ENCODE data around the gene IGF2R.

Gene IGF2R

DNA sequence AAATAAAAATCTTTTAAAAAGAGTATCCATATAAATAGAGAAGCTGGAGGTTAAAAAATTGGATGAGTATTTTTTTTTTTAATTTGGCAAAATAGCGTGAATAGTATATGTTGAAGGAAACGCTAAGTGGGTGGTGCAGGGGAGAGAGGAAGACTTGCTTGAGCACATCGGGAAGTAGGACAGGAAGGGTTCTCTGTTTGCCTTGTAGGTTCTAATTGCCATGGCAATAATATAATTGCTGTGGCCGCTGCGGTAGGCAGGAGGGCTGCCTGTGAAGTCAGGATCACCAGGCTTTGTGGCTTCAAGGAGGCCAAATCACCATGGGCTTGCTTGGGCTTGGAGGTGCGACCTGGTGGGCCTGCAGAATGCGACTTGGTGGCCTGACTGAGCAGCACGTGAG, 35.1 kb downstream of the IGF2R start:
- H3K27me3 ChIP-seq (ENCODE audit: low read depth), result no peaks in the 10 kb centered on the region
- H3K4me3 ChIP-seq, result no peak overlapping the region
- peaks cover 3% of the 10 kb centered on the region; the same call in 1 of the 2 replicates for H3K4me1 ChIP-seq
- H3K9me3 ChIP-seq, result no peaks in the 10 kb centered on the region; the same call in 1 of the 2 replicates
- no peak for DNase-seq (ENCODE audit: low spot score in 2 of 2)
- in situ Hi-C loops (cut with MboI; ENCODE audit: low sequenced_read_pairs), result no loop called here
- H3K36me3 ChIP-seq (replicated peaks), result peaks cover 2% of the 10 kb centered on the region; the same call in 1 of the 2 replicates

DNA sequence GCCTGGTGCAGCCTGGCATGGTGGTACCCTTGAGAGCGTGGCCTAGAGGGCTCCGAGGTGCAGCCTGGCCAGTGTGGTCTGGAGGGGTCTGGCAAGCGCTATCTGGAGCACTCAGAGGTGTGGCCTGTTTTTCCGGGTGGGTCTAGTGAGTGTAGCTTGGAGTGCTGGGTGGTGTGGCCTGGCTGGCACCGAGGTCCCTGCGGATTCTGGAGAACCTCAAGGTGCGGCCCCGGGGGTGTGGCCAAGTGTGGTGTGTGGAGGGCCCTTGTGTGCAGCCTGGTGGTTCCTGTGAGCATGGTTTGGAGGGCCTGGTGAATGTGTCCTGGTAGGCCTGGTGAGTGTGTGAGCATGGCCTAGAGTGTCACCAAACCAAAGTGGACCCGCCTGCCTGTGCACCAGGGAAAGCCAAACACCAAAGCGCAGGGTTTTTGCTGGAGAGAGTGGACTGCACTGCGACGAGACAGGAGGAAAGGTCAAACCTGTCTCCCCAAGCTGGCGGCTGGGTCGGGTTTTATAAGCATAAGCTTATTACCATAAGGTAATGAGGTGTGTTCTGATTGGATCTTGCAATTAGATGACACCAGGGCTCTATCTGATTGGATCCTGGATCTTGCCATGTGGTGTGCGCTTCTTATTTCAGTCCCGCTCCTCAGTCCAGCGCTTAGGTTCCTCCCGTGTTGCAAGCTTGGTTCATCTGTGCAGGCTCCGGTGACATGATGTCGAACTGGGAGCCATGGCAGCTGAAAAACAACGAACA, 35.7 kb downstream of the IGF2R start:
- H3K27me3 ChIP-seq (ENCODE audit: low read depth), result no peaks in the 10 kb centered on the region
- peaks cover 3% of the 10 kb centered on the region; the same call in 1 of the 2 replicates for H3K4me1 ChIP-seq
- in situ Hi-C loops (cut with MboI; ENCODE audit: low sequenced_read_pairs), result no loop called here
- H3K4me3 ChIP-seq, result no peak overlapping the region
- no peaks in the 10 kb centered on the region; the same call in 1 of the 2 replicates for H3K36me3 ChIP-seq (replicated peaks)
- H3K9me3 ChIP-seq, result no peaks in the 10 kb centered on the region; the same call in 1 of the 2 replicates
- DNase-seq (ENCODE audit: low spot score in 2 of 2), result no peak

DNA sequence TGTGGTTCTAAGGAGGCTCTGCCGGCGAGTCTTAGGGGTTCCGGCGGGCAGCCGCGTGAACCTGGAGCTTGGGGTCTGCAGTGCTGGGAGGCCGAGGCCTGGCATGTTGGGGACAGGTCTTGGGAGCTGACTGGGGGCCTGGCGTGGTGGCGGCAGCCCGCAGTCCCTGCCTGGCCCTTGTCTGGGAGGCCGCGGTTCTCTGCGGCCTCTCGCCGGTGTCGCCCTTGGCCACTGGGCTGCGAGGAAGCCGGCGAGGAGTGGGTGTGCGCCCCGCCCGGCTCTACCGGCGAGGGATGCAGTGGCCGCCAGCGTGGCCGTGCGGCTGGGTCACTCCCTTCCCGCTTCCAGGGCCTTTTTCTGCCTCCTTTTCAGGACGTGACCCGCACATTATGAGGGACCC, 36.3 kb downstream of the IGF2R start:
- H3K4me3 ChIP-seq, result no peak overlapping the region
- in situ Hi-C loops (cut with MboI; ENCODE audit: low sequenced_read_pairs), result no loop called here

DNA sequence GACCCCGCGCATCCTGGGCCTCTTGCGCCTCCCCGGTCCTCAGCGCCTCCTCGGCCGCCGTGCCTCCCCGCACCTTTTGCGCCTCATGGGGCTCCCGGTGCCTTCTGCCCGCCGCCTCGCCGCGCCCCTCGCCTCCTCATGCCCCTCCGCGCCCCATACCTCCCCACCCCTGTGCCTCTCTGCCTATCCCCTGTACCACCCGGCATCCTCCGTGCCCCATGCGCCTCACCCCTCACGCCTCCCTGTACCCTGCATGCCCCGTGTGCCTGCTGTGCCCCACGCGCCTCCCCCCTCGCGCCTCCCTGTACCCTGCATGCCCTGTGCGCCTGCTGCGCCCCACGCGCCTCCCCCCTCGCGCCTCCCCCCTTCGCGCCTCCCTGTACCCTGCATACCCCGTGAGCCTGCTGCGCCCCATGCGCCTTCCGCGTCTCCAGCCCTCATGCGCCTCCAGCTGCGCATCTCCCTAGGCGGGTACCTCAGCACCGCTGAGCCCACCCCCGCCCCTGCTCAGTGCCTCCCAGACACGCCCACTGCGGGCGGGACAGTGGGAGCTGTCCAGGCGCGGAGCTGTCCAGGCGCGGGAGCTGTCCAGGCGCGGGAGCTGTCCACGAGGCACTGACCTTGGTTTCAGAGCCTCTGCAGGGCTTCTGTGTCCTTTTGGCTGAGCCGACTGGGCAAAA, 37.1 kb downstream of the IGF2R start:
- DNase-seq (ENCODE audit: low spot score in 2 of 2), result no peak
- no peaks in the 10 kb centered on the region; the same call in 1 of the 2 replicates for H3K9me3 ChIP-seq
- peaks cover 3% of the 10 kb centered on the region; the same call in 1 of the 2 replicates for H3K4me1 ChIP-seq
- no peaks in the 10 kb centered on the region for H3K27me3 ChIP-seq (ENCODE audit: low read depth)
- H3K36me3 ChIP-seq (replicated peaks), result peaks cover 9% of the 10 kb centered on the region
- no peak overlapping the region for H3K4me3 ChIP-seq
- in situ Hi-C loops (cut with MboI; ENCODE audit: low sequenced_read_pairs), result no loop called here

More for the DNA sequence above, 36.3 kb downstream of the IGF2R start:
- peaks cover 3% of the 10 kb centered on the region; the same call in 1 of the 2 replicates for H3K4me1 ChIP-seq
- no peaks in the 10 kb centered on the region for H3K27me3 ChIP-seq (ENCODE audit: low read depth)
- H3K36me3 ChIP-seq (replicated peaks), result peaks cover 3% of the 10 kb centered on the region
- DNase-seq (ENCODE audit: low spot score in 2 of 2), result no peak
- H3K9me3 ChIP-seq, result no peaks in the 10 kb centered on the region; the same call in 1 of the 2 replicates

DNA sequence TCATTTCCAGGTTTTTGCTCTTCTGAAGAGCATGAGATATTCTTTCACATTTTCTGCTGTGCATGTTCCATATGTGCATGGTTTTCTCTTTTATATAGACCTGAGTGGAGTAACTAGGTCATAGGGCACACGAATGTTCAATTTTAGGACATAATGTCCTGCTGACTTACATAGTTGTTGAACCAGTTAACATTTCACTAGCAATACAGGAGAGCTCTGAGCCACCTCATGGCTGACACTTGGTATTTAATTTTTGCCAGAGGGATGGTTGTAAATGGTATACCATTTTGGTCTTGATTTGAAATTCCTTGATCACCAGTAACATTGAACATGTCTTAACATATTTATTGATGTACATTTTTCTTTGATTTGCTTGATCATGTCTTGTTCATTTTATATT, 38.3 kb downstream of the IGF2R start:
- DNase-seq (ENCODE audit: low spot score in 2 of 2), result no peak
- H3K4me3 ChIP-seq, result no peak overlapping the region
- H3K4me1 ChIP-seq, result peaks cover 3% of the 10 kb centered on the region; the same call in 1 of the 2 replicates
- peaks cover 17% of the 10 kb centered on the region for H3K36me3 ChIP-seq (replicated peaks)
- no peaks in the 10 kb centered on the region; the same call in 1 of the 2 replicates for H3K9me3 ChIP-seq
- no peaks in the 10 kb centered on the region for H3K27me3 ChIP-seq (ENCODE audit: low read depth)
- in situ Hi-C loops (cut with MboI; ENCODE audit: low sequenced_read_pairs), result no loop called here

DNA sequence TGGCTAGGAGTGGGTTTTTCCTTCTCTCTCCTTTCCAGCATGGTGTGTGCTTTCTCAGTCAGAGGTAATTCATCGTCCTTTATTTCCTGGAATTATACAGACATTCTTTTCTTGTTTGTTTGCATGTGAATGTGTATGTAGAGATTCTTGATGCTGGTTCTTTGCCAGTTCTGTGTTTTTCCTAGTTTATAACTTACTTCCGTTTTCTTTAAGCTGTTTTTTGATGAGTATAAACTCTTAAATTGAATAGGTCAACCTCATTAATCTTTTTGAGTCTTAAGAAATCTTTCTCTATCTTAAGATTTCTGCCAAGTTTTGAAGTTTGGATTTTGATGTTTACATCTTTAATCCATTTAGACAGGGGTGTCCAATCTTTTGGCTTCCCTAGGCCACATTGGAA, 38.7 kb downstream of the IGF2R start:
- DNase-seq (ENCODE audit: low spot score in 2 of 2), result no peak
- in situ Hi-C loops (cut with MboI; ENCODE audit: low sequenced_read_pairs), result no loop called here
- Histone ChIP-seq H3K9me3 (no peaks in the 10 kb centered on the region; the same call in 1 of the 2 replicates), H3K4me3 (no peak overlapping the region), H3K36me3 (replicated peaks) (peaks cover 19% of the 10 kb centered on the region), H3K27me3 (ENCODE audit: low read depth) (no peaks in the 10 kb centered on the region), H3K4me1 (peaks cover 3% of the 10 kb centered on the region; the same call in 1 of the 2 replicates)

DNA sequence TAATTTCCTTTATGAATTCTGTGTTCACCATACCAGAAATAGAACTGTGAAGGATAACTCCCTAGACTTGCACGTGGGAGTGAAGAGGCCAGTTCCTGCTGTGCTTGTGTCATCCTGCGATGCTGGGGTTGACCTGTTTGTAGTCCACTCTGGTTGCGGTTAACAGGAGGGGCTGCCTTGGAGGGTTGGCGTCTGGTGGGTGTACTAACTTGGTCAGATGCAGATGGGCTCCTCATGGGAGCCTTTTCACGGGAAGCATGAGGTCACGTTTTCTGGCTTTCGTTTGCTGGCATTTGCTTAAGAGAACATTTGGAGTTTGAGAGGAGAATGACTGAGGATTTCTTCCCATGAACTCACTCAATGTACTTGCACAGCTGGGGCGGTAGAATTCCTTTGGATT, 41.2 kb downstream of the IGF2R start:
- no peak for DNase-seq (ENCODE audit: low spot score in 2 of 2)
- H3K36me3 ChIP-seq (replicated peaks), result peaks cover 24% of the 10 kb centered on the region
- no peak overlapping the region for H3K4me3 ChIP-seq
- H3K27me3 ChIP-seq (ENCODE audit: low read depth), result no peaks in the 10 kb centered on the region
- in situ Hi-C loops (cut with MboI; ENCODE audit: low sequenced_read_pairs), result no loop called here
- H3K4me1 ChIP-seq, result peaks cover 3% of the 10 kb centered on the region; the same call in 1 of the 2 replicates
- no peaks in the 10 kb centered on the region; the same call in 1 of the 2 replicates for H3K9me3 ChIP-seq

DNA sequence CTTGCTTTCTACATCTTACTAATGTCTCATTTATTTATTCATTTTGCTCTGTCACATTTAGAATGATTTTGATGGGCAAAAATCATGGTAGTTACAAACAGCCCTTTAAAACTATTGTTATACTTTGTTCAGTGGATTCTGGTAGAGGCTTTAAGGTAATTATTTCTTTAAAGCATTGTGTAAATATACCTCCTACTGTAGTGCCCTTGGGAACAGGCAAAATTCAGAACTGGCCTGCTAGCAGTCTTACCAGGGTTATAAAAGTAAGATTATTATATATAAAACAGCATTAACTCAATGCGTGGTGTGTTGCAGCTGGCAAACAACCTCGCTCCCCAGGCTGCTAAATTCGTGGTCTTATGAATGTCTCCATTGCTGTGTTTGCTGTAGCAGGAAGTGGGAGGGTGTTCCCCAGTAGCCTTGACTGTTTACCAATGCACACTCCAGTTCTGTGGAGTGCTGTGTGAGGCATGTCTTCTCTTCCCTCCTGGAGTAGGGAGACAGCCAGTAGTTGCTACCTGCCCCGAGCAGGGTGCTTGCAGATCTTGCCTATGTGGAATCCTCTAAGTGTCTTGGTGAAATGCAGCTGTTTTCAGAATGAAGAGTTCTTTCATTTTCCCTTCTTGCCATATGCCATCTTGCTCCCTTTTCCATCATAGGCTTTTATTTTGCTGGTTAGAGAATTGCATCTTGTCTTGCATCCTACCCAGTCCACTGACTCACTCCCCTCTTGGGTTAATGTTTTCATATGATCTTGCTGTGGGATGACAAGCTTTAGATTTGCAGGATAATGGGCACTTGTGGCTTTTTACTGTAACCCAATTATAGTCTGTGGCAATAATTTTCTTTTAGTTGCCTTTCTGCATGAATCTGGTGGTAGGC, 45.3 kb downstream of the IGF2R start:
- peaks cover 24% of the 10 kb centered on the region for H3K36me3 ChIP-seq (replicated peaks)
- H3K9me3 ChIP-seq, result no peaks in the 10 kb centered on the region
- in situ Hi-C loops (cut with MboI; ENCODE audit: low sequenced_read_pairs), result no loop called here
- no peak overlapping the region for H3K4me3 ChIP-seq
- no peaks in the 10 kb centered on the region for H3K27me3 ChIP-seq (ENCODE audit: low read depth)
- DNase-seq (ENCODE audit: low spot score in 2 of 2), result no peak
- H3K4me1 ChIP-seq, result no peaks in the 10 kb centered on the region

DNA sequence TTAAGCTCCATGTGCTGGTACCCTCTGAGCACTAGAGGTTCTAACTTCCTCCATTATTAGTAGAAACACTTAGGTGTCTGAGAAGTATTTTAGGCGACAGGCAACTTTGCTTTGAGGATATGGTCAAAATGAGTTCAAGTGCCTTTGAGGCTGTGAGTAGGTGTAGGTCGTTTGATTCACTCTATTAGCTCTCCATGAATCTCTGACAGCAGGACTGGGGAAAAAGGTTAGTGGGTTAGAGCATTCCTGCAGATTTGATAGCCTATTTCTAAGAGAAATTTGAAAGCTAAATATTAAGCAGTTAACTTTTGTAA, 45.9 kb downstream of the IGF2R start:
- Histone ChIP-seq H3K36me3 (replicated peaks) (peaks cover 24% of the 10 kb centered on the region), H3K9me3 (no peaks in the 10 kb centered on the region), H3K4me3 (no peak overlapping the region), H3K27me3 (ENCODE audit: low read depth) (no peaks in the 10 kb centered on the region), H3K4me1 (no peaks in the 10 kb centered on the region)
- no peak for DNase-seq (ENCODE audit: low spot score in 2 of 2)
- in situ Hi-C loops (cut with MboI; ENCODE audit: low sequenced_read_pairs), result no loop called here

DNA sequence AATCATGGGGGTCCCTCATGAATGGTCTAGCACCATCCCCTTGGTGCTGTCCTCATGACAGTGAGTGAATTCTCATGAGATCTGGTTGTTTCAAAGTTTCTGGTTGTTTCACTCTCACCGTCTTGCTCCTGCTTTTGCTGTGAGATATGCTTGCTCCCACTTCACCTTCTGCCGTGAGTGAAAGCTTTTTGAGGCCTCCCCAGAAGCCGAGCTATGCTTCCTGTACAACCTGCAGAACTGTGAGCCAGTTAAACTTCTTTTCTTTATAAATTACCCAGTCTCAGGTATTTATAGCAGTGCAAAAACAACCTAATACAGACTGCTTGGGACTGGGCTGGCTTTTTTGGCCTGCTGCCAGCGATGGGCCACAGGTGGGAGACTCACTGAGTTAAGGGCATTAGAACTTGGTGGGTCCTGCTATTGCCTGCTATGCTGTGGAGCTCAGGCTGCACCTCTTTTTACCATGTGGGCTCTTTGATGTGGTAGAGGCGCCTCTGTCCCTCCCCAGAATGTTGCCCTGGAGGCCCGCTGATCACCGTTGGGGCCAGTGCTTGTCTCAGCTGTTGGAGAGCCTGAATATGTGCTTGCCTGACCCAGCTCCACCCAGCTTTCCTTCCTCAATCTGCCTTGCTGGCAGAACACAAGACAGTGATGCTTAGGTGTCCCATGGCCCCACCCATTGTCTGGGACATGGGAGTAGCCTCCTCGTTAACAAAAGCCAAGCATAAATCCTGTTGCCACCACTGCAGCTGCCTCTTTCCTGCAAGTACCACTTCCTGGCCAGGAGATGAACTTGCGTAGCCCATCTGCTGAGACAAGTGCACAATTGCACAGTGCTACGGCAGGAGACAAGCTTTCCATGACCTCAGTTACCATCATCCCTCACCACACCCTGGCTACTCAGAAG, 47.1 kb downstream of the IGF2R start:
- no peaks in the 10 kb centered on the region for H3K9me3 ChIP-seq
- H3K4me3 ChIP-seq, result no peak overlapping the region
- no peaks in the 10 kb centered on the region for H3K27me3 ChIP-seq (ENCODE audit: low read depth)
- no peaks in the 10 kb centered on the region for H3K4me1 ChIP-seq
- H3K36me3 ChIP-seq (replicated peaks), result peaks cover 15% of the 10 kb centered on the region; the same call in 1 of the 2 replicates
- in situ Hi-C loops (cut with MboI; ENCODE audit: low sequenced_read_pairs), result no loop called here
- no peak for DNase-seq (ENCODE audit: low spot score in 2 of 2)

DNA sequence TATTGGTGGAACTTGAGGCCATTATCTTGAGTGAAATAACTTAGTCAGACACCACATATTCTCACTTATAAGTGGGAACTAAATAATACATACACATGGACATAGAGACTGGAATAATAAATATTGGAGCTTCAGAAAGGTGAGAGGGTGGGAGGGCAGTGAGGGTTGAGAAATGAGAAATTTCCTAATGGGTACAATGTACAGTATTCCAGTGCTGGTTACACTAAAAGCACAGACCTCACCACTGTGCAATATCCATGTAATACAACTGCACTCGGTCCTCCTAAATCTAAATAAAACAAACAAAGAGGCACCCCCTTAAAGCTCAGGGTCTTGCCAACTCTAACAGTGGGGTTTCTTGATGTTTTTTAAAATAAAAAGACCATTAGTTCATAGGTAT, 53.2 kb downstream of the IGF2R start:
- H3K4me1 ChIP-seq, result no peaks in the 10 kb centered on the region
- peaks cover 14% of the 10 kb centered on the region for H3K36me3 ChIP-seq (replicated peaks)
- in situ Hi-C loops (cut with MboI; ENCODE audit: low sequenced_read_pairs), result no loop called here

DNA sequence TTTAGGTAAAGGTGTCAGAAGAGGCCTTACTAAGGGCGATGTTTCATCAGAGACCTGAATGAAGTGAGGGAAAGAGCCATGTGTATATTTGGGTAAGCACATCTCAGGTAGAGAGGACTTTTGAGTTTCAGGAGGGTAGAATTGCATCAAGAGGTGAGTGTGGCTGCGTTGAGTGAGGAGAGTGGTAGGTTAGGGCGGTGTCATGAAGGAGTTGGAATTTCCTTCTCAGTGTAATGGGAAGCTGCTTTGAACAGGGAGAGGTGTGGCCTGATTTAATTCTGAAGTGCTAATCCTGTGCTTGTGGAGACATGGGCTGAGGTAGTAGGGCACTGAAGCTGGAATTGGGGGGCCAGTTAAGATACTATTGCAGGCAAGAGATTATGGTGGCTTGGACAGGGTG, 53.9 kb downstream of the IGF2R start:
- H3K27me3 ChIP-seq (ENCODE audit: low read depth), result no peaks in the 10 kb centered on the region
- H3K9me3 ChIP-seq, result no peaks in the 10 kb centered on the region
- no peak for DNase-seq (ENCODE audit: low spot score in 2 of 2)
- no peaks in the 10 kb centered on the region for H3K4me1 ChIP-seq
- in situ Hi-C loops (cut with MboI; ENCODE audit: low sequenced_read_pairs), result no loop called here
- peaks cover 20% of the 10 kb centered on the region for H3K36me3 ChIP-seq (replicated peaks)
- H3K4me3 ChIP-seq, result no peak overlapping the region

More for the DNA sequence above, 53.2 kb downstream of the IGF2R start:
- no peak for DNase-seq (ENCODE audit: low spot score in 2 of 2)
- Histone ChIP-seq H3K4me3 (no peak overlapping the region), H3K9me3 (no peaks in the 10 kb centered on the region), H3K27me3 (ENCODE audit: low read depth) (no peaks in the 10 kb centered on the region)

DNA sequence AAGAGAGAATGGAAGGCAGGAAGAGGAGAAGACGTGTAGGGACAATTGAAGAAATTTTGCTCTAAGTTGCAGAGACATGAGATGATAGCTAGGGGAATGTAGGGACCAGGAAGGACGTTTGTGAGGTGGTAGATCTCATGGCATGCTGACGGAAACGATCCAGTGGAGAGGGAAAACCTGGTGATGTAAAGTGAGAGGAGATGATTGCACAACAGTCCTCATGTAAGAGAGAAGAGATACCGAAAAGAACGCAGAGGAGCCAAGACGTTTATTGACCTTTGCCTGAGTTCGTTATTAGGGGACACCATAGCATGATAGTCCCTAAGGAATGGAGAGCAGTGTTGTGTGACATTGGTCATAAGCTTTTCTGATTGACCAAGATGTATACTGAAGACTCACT, 55.3 kb downstream of the IGF2R start:
- H3K27me3 ChIP-seq (ENCODE audit: low read depth), result no peaks in the 10 kb centered on the region
- in situ Hi-C loops (cut with MboI; ENCODE audit: low sequenced_read_pairs), result no loop called here
- no peaks in the 10 kb centered on the region for H3K4me1 ChIP-seq
- H3K4me3 ChIP-seq, result no peak overlapping the region
- DNase-seq (ENCODE audit: low spot score in 2 of 2), result no peak
- peaks cover 21% of the 10 kb centered on the region for H3K36me3 ChIP-seq (replicated peaks)
- no peaks in the 10 kb centered on the region for H3K9me3 ChIP-seq

Measured in HAP-1 (cell line).